Pancreas (tissue), 10 donors: ENCODE data around the gene CTPS2. TPM values are rescaled to one million over a fixed set of nuclear protein-coding genes. Genes with fewer than 3 reads are reported as not detected.
"Not testable (repeated sequence)": the region's sequence is repeated elsewhere in the genome, so short reads cannot be mapped to it uniquely, and the experiment has no call there.

Experiments used
- ATAC-seq, 4 donors: fragments of 200-7000 bp; cut with Tn5 transposase; one replicate each; pipeline versions ENCODE4 v1.8.0 to v1.9.1; 2020; ENCODE audit warnings: mild to moderate bottlenecking in 4 of 4, moderate library complexity in 4 of 4
- DNase-seq, 6 donors: peaks; one replicate each; pipeline ENCODE4 v3.0.0-alpha.2; 2020
- FAIRE-seq: peaks from 2 replicates; lab custom pipeline; 2012; peaks lifted over from hg19 to GRCh38; lab: Jason Lieb, UNC
- H3K27ac ChIP-seq, 4 donors: fragments of 200-600 bp; sonication (generic); 1 replicate in 3 of 4; 2 replicates in 1 of 4; pipeline versions ENCODE4 v1.5.0 to v1.8.0; 2020
- H3K27me3 ChIP-seq, 4 donors: fragments of 200-600 bp; one replicate each; pipeline ENCODE4 v1.8.0; 2021
- H3K36me3 ChIP-seq, 3 donors: fragments of 200-600 bp; sonication (generic) in 1 of 3; one replicate each; pipeline versions ENCODE4 v1.5.0 to v1.8.0; 2020 to 2021
- H3K4me1 ChIP-seq, 3 donors: fragments of 200-600 bp; one replicate each; pipeline ENCODE4 v1.8.0; 2021
- H3K4me3 ChIP-seq, 4 donors: fragments of 200-600 bp; sonication (generic) in 2 of 4; one replicate each; pipeline versions ENCODE4 v1.5.0 to v1.8.0; 2020 to 2021
- H3K9me3 ChIP-seq, 4 donors: fragments of 200-600 bp; one replicate each; pipeline ENCODE4 v1.8.0; 2021
- CTCF ChIP-seq, 4 donors: fragments of 200-600 bp; sonication (generic) in 3 of 4; IDR thresholded peaks; one replicate each; pipeline versions ENCODE4 v1.5.0 to v1.8.0; 2021; ENCODE audit warnings: antibody characterized with exemption in 4 of 4
- WGBS, 2 donors: extraction: QIAGEN DNeasy Blood & Tissue Kit; methylation state at CpG; one replicate each; pipeline ENCODE4 v1.1.7; 2013; 5-methylcytosine and 5-hydroxymethylcytosine counted together
- intact Hi-C, 3 donors: fragments of 100-400 bp; cut with DNase I; formaldehyde crosslinking; loops; one replicate each; pipeline versions ENCODE4 v1.11.1 to v1.14.2; 2022
- polyA plus RNA-seq, 2 donors: library from polyadenylated mRNA; stranded (reverse); fragments of 200-250 nt; gene quantifications; one replicate each; pipeline ENCODE4 v1.2.3, GENCODE V29; 2013
- total RNA-seq, 6 donors: library from RNA; stranded (reverse); fragmentation: NEBNext Ultra II Directional in 4 of 6; extraction: Animal tissue kit (Norgen Biotek cat#: 25700) in 4 of 6; gene quantifications; one replicate each; pipeline versions ENCODE4 v1.2.1 to v1.2.4, GENCODE V29; 2021 to 2023
- donor health status: healthy with polysubstance abuse.
- donor health status: DM: no; HTN: no; CAD: no; lungs with moderate emphysema.
- donor health status: DM: no; HTN: no; CAD: no.
- donor health status: control.
- donor health status: control.
- donor health status: Bipolar disorder and iron deficiency.
- donor health status: DM: yes; HTN: yes; CAD: no.
- donor health status: DM: no; HTN: no; CAD: no.
- donor health status: DM: no; HTN: no; CAD: no.
- donor health status: DM: yes; HTN: yes; CAD: no.

The CTPS2 gene
- total and polyA plus RNA-seq, 8 donors, result 5.7 to 13.3 (median 8.8) TPM

GRCh38 chrX:16629909-16630308, 82.6 kb downstream of the CTPS2 start:
- ATAC-seq (no peak), DNase-seq (no peak), FAIRE-seq (no peak)
- intact Hi-C loops, result no loop called here
- H3K36me3 ChIP-seq, result no peaks in the 10 kb centered on the region
- H3K27ac ChIP-seq, result no peak overlapping the region
- no peak for TF ChIP-seq CTCF (IDR thresholded peaks at IDR 0.05)
- peaks cover 0 to 2% (median 0%) of the 10 kb centered on the region in 4 donors for H3K27me3 ChIP-seq
- WGBS, 2 donors, result 29 to 49% methylated on average over 4 of the region's 4 CpGs
- no peak overlapping the region for H3K4me3 ChIP-seq
- H3K9me3 ChIP-seq, result no peaks in the 10 kb centered on the region
- no peaks in the 10 kb centered on the region for H3K4me1 ChIP-seq

DNA sequence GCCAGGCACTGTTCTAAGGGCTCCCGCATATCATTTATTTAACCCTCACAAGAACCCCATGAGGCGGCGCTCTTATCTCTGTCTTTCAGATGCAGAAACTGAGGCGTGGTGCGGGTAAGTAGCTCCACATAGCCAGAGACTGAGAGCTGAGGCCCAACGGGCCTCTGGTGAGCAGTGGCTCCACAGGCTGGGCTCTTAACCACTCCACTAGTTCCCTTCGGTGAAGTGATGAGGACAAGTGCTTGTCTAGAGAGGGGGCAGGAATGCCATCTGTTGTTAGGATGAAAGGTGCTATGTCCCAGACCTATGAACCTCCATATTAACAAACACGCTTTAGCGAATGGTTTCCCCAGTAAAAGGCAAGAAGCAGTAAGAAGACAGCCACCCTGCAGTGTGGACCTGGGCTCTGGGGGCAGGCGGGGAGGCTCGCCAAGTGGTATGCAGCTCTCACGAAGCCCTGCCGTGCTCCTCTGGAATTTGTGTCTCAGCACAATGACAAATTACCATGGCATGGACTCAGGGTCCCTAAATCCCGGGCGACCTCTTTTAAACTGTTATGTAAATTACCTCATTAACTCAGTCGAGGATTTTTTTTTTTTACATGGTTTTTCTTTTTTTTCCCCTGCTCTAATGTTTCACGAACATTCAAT, 83.4 kb downstream of the CTPS2 start:
- TF ChIP-seq CTCF (IDR thresholded peaks at IDR 0.05), result no peak
- no peak for DNase-seq
- no peak for FAIRE-seq
- H3K4me1 ChIP-seq, result no peaks in the 10 kb centered on the region
- 54 to 61% methylated on average over 17 of the region's 17 CpGs for WGBS, 2 donors
- peaks cover 0 to 4% (median 0%) of the 10 kb centered on the region in 4 donors for H3K27me3 ChIP-seq
- H3K27ac ChIP-seq, result no peak overlapping the region
- H3K36me3 ChIP-seq, result no peaks in the 10 kb centered on the region
- intact Hi-C loops, result no loop called here
- H3K4me3 ChIP-seq, result no peak overlapping the region
- H3K9me3 ChIP-seq, result no peaks in the 10 kb centered on the region
- ATAC-seq, result no peak

GRCh38 chrX:16628511-16628910, 84.0 kb downstream of the CTPS2 start:
- H3K4me3 ChIP-seq, FAIRE-seq, ATAC-seq, intact Hi-C loops, H3K27ac ChIP-seq, DNase-seq, H3K27me3 ChIP-seq, H3K9me3 ChIP-seq, H3K4me1 ChIP-seq, H3K36me3 ChIP-seq: not testable (repeated sequence)
- 80 to 81% methylated on average over 6 of the region's 6 CpGs for WGBS, 2 donors

GRCh38 chrX:16619024-16619423, 93.4 kb downstream of the CTPS2 start:
- 84 to 98% methylated on average over 2 of the region's 2 CpGs for WGBS, 2 donors
- no peak for ATAC-seq

DNA sequence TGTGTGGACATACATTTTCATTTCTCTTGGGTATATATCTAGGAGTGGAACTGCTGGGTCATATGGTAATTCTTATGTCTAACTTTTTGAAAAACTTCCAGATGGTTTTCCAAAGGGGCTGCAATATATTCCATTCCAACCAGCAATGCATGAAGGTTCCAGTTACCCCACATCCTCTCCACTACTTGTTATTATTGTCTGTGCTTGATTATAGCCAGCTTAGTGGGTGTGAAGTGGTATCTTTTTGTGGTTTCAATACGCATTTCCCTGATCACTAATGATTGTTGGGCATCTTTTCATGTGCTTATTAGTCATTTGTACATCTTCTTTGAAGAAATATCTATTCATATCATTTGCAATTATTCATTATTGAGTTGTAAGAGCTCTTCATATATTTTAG, 94.0 kb downstream of the CTPS2 start:
- no peaks in the 10 kb centered on the region for H3K9me3 ChIP-seq
- TF ChIP-seq CTCF (IDR thresholded peaks at IDR 0.05), result no peak
- H3K27ac ChIP-seq, result no peak overlapping the region
- FAIRE-seq, result no peak
- no peak for ATAC-seq
- H3K4me3 ChIP-seq, result no peak overlapping the region
- no peaks in the 10 kb centered on the region for H3K4me1 ChIP-seq
- no peak for DNase-seq
- no peaks in the 10 kb centered on the region for H3K36me3 ChIP-seq
- WGBS, 2 donors, result 96 to 97% methylated on average over 1 of the region's 1 CpG
- no peaks in the 10 kb centered on the region for H3K27me3 ChIP-seq
- intact Hi-C loops, result no loop called here

More at GRCh38 chrX:16619024-16619423, 93.4 kb downstream of the CTPS2 start:
- no peak for TF ChIP-seq CTCF (IDR thresholded peaks at IDR 0.05)
- peaks cover 0 to under 1% (median 0%) of the 10 kb centered on the region in 4 donors for H3K27me3 ChIP-seq
- DNase-seq, result no peak
- no peaks in the 10 kb centered on the region for H3K9me3 ChIP-seq
- H3K4me3 ChIP-seq, result no peak overlapping the region
- no peaks in the 10 kb centered on the region for H3K4me1 ChIP-seq
- H3K36me3 ChIP-seq, result no peaks in the 10 kb centered on the region
- intact Hi-C loops, result no loop called here
- H3K27ac ChIP-seq, result no peak overlapping the region
- FAIRE-seq, result no peak
